ENCODE measurements around the gene COLQ. TPM values are rescaled to one million over a fixed set of nuclear protein-coding genes. Genes with fewer than 3 reads are reported as not detected.

COLQ gene
- total RNA-seq, 1 experiment from 2014 or later = 1.5 TPM

GRCh38 chr3:15433531-15433930 lies 88.0 kb downstream of the COLQ start:
- Histone ChIP-seq H3K4me3 (ENCODE audit: low read length) (no peak overlapping the region), H3K4me1 (ENCODE audit: insufficient read depth, low read length) (peaks cover 11% of the 10 kb centered on the region; the same call in 1 of the 2 replicates), H3K79me2 (ENCODE audit: low read length) (peaks cover 28% of the 10 kb centered on the region), H3F3A (ENCODE audit: low read length, unreplicated experiment) (no peaks in the 10 kb centered on the region), H3K9me2 (replicated peaks; ENCODE audit: low read length) (no peaks in the 10 kb centered on the region), H4K20me1 (ENCODE audit: low read length) (peaks cover 9% of the 10 kb centered on the region), H3K4me2 (ENCODE audit: low read length) (no peak overlapping the region), H2AFZ (ENCODE audit: low read length) (no peak overlapping the region), H3K27ac (ENCODE audit: low read length) (no peak overlapping the region), H3K36me3 (ENCODE audit: low read depth, low read length) (peaks cover 58% of the 10 kb centered on the region), H3K27me3 (ENCODE audit: low read length) (no peaks in the 10 kb centered on the region), H3K9ac (ENCODE audit: low read length) (no peak overlapping the region), H3K9me3 (ENCODE audit: low read length) (no peaks in the 10 kb centered on the region)
- DNase-seq (no peak), ATAC-seq (no peak)
- CTCF ChIA-PET = no interaction called here
- POLR2A ChIA-PET (ENCODE audit: unreplicated experiment) = no interaction called here
- intact Hi-C loops (cut with micrococcal nuclease) = no loop called here
- TF ChIP-seq, protein P1, sequence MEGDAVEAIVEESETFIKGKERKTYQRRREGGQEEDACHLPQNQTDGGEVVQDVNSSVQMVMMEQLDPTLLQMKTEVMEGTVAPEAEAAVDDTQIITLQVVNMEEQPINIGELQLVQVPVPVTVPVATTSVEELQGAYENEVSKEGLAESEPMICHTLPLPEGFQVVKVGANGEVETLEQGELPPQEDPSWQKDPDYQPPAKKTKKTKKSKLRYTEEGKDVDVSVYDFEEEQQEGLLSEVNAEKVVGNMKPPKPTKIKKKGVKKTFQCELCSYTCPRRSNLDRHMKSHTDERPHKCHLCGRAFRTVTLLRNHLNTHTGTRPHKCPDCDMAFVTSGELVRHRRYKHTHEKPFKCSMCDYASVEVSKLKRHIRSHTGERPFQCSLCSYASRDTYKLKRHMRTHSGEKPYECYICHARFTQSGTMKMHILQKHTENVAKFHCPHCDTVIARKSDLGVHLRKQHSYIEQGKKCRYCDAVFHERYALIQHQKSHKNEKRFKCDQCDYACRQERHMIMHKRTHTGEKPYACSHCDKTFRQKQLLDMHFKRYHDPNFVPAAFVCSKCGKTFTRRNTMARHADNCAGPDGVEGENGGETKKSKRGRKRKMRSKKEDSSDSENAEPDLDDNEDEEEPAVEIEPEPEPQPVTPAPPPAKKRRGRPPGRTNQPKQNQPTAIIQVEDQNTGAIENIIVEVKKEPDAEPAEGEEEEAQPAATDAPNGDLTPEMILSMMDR (conservative IDR thresholded peaks at IDR 0.05; ENCODE audit: low read depth, low read length) = no peak
- TF ChIP-seq EZH2phosphoT487 (IDR thresholded peaks at IDR 0.05; ENCODE audit: borderline replicate concordance, low read length) (no peak), EZH2 (IDR thresholded peaks at IDR 0.05; ENCODE audit: low read length, unreplicated experiment) (no peak)
- BruUV-seq (replicated peaks) = no TSS peak

GRCh38 chr3:15431256-15431837 lies 90.2 kb downstream of the COLQ start:
- DNase-seq (no peak), ATAC-seq (no peak)
- peaks cover 50% of the 10 kb centered on the region for H3K79me2 ChIP-seq (ENCODE audit: low read length)
- peaks cover 12% of the 10 kb centered on the region for H4K20me1 ChIP-seq (ENCODE audit: low read length)
- BruUV-seq (replicated peaks) = no TSS peak
- H3K27me3 ChIP-seq (ENCODE audit: low read length) = no peaks in the 10 kb centered on the region
- H3F3A ChIP-seq (ENCODE audit: low read length, unreplicated experiment) = no peaks in the 10 kb centered on the region
- intact Hi-C loops (cut with micrococcal nuclease) = no loop called here
- no peak overlapping the region for H3K9ac ChIP-seq (ENCODE audit: low read length)
- H3K9me3 ChIP-seq (ENCODE audit: low read length) = no peaks in the 10 kb centered on the region
- ChIA-PET POLR2A (ENCODE audit: unreplicated experiment) (no interaction called here), CTCF (no interaction called here)
- H3K27ac ChIP-seq (ENCODE audit: low read length) = no peak overlapping the region
- H3K4me1 ChIP-seq (ENCODE audit: insufficient read depth, low read length) = peaks cover 16% of the 10 kb centered on the region
- no peaks in the 10 kb centered on the region for H3K9me2 ChIP-seq (replicated peaks; ENCODE audit: low read length)
- peaks cover 43% of the 10 kb centered on the region for H3K36me3 ChIP-seq (ENCODE audit: low read depth, low read length)
- H3K4me2 ChIP-seq (ENCODE audit: low read length) = no peak overlapping the region
- TF ChIP-seq EZH2 (IDR thresholded peaks at IDR 0.05; ENCODE audit: low read length, unreplicated experiment) (no peak), EZH2phosphoT487 (IDR thresholded peaks at IDR 0.05; ENCODE audit: borderline replicate concordance, low read length) (no peak)
- TF ChIP-seq, protein P1 (conservative IDR thresholded peaks at IDR 0.05; ENCODE audit: low read depth, low read length) = no peak
- H2AFZ ChIP-seq (ENCODE audit: low read length) = no peak overlapping the region
- no peak overlapping the region for H3K4me3 ChIP-seq (ENCODE audit: low read length)

DNA sequence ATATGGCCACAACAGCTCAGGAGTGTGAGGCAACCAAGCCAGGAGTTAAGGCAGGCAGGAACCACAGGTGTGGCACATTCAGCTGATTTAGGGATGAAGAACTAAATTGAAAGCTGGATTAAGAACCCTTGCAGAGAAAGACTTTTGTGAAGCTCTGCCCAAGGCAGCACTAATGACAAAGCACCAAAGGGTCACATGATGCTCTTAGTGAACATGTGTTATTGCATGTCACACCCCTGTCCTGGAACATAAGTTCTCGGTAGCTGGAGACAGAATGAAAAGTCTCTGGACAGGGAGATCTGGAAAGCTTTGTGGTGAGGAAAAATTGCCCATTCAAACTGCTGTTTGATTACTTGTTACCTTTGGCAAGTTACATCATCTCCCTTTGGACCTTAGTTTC lies 90.9 kb downstream of the COLQ start:
- Histone ChIP-seq H3K4me2 (ENCODE audit: low read length) (no peak overlapping the region), H3K36me3 (ENCODE audit: low read depth, low read length) (peaks cover 36% of the 10 kb centered on the region), H2AFZ (ENCODE audit: low read length) (no peak overlapping the region), H3K4me3 (ENCODE audit: low read length) (no peak overlapping the region), H3K27ac (ENCODE audit: low read length) (no peak overlapping the region), H3K9ac (ENCODE audit: low read length) (no peak overlapping the region), H3K79me2 (ENCODE audit: low read length) (peaks cover 57% of the 10 kb centered on the region), H3K4me1 (ENCODE audit: insufficient read depth, low read length) (peaks cover 20% of the 10 kb centered on the region), H3F3A (ENCODE audit: low read length, unreplicated experiment) (no peaks in the 10 kb centered on the region), H3K27me3 (ENCODE audit: low read length) (no peaks in the 10 kb centered on the region), H3K9me2 (replicated peaks; ENCODE audit: low read length) (no peaks in the 10 kb centered on the region), H3K9me3 (ENCODE audit: low read length) (no peaks in the 10 kb centered on the region), H4K20me1 (ENCODE audit: low read length) (peaks cover 12% of the 10 kb centered on the region)
- intact Hi-C loops (cut with micrococcal nuclease) = no loop called here
- DNase-seq (no peak), ATAC-seq (no peak)
- ChIA-PET POLR2A (ENCODE audit: unreplicated experiment) (no interaction called here), CTCF (interaction anchor here (0.7 kb wide), 2 partner anchors 26 to 97 kb away, joined by 4 to 6 read pairs; no protein-coding TSS in a partner anchor)
- no TSS peak for BruUV-seq (replicated peaks)
- TF ChIP-seq, protein P1 (conservative IDR thresholded peaks at IDR 0.05; ENCODE audit: low read depth, low read length) = no peak
